ENCODE results near the gene GALNT2.

Gene GALNT2

DNA sequence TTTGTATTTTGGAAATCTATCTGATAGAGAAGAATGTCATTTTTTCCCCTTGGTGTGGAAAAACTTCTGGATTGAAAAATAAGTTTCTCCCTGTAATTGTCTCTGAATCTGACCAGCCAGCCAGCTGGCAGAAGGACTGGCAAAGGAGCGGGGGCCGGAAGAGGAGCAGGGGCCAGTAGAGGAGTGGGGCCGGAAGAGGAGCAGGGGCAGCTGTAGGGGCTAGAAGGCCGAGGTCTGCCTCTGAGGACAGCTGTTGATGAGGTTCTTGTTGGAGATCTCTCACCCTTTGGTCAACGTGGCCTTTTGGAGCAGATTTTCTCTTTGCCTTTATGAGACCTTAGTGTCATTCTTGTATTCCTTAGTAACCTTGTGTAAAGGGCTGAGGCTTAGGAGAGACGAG lies 121.8 kb downstream of the GALNT2 start:
- DNase-seq (ENCODE audit: low spot score) = no peak

DNA sequence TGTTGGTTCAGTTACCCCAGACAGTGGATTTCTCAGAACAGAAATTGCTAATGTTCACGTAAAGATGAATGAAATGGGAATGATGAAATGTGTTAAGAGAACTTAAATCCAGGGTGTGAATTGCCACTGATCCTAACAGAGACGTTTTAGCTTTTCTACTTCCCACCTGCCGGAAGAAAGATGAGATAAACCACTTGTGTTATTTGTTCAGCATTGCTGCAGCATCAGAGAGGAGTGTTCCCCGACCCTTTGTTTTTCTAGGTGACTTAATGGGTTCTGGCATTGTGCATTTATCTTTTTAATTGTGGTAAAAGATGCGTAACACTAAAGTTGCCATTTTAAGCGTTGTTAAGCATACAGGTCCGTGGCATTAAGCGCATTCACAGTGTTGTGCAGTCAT lies 122.3 kb downstream of the GALNT2 start:
- DNase-seq (ENCODE audit: low spot score) = no peak

DNA sequence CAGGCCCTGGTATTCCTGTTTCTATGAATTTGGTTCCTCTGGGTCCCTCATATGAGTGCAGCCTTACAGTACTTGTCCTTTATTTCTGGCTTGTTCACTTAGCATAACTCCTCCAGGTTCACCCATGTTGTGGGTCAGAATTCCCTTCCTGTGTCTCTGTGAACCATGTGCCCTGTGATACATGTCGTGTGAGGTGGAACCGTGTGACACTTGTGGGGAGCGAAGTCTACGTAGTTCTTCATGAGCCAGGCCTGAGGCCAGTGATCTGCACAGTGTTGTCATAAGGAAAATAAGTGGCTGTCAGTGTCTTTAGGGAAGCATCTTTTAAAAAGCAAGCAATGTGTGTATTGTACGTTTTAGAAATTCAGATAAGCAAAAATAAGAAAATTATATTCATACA lies 122.8 kb downstream of the GALNT2 start:
- DNase-seq (ENCODE audit: low spot score) = no peak

DNA sequence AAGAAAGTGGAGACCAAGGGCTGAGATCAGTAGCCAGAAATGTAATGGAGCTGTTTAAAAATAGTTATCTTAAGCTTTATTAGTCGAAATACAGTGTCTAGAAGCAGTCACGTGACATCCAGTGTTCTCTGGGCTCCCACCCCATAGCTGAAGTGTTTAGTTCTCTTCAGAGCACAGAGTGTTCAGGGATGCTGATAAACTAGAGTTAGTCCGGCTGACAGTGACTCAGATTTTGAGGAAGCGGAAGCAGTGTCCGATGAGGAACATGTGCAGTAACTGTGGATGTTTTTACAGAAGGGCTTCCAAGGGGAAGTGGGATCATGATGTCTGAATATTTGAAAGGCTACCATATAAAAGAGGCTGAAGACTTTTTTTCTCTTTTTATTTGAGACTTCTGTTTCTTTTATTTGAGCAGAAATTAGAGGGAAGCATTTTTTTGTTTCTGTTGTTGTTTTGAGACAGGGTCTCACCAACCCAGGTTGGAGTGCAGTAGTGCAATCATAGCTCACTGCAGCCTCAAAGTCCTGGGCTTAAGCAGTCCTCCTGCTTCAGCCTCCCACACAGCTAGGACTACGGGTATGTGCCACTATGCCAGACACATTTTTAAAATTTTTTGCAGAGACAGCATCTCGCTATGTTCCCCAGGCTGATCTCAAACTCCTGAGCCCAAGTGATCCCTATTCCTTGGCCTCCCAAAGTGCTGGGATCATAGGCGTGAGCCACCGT lies 124.2 kb downstream of the GALNT2 start:
- peak; percentile 16 for DNase-seq (ENCODE audit: low spot score)

DNA sequence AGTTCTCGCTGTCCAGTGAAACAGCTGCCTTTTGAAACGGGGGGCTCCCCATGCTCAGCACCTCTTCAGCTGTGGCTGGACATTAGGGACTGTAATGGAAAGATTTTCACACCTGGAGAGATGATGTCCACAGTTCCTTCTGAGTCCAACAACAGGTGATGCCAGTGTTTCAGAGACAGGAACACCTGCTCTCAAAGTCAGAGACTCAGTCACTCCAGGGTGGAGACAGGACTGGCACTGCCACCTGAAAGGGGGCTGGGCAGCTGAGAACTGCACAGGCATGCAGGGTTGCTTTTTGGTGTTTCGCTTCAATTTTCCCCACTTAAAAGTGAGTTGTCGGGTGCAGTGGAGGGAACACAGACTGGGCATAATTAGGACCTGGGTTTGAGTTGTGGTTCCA lies 124.8 kb downstream of the GALNT2 start:
- DNase-seq (ENCODE audit: low spot score) = no peak

DNA sequence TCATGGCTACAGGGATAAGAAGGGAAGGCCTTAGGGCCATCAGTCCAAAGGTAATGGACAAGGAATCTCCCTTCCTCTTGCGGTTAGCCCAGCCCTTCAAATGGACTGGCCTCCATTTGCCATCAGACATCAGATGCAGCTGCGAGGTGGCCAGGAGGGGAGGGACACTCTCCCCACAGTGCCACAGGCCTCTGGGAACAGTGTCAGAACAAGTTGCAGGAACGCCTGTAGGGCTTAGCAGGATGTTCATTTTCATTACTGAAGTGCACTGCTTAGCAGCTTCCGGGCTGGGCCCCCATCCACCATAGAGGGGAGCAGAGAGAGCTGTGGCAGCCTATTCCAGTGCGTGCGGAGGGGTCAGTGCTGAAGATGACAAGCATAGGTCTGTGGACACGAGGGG lies 127.5 kb downstream of the GALNT2 start:
- no peak for DNase-seq (ENCODE audit: low spot score)

DNA sequence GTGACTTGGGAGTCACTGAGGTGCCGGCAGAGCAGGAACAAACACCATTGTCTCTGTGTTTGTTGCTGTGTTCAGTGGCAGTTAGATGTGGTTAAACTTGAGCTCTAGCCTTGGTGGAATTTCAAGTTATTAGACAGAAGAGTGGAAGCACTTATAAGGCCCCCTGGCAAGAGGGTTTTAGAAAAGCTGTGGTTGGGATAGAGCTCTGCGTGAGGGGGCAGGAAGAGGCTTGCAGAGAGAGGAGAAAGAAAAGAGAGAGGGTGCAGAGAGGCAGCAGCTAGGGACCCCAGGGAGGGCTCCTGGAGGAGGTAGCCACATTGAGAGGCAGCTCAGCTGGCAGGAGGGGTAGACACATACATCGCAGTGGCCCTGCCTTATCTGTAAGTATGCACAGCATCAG lies 128.2 kb downstream of the GALNT2 start:
- DNase-seq (ENCODE audit: low spot score) = no peak

DNA sequence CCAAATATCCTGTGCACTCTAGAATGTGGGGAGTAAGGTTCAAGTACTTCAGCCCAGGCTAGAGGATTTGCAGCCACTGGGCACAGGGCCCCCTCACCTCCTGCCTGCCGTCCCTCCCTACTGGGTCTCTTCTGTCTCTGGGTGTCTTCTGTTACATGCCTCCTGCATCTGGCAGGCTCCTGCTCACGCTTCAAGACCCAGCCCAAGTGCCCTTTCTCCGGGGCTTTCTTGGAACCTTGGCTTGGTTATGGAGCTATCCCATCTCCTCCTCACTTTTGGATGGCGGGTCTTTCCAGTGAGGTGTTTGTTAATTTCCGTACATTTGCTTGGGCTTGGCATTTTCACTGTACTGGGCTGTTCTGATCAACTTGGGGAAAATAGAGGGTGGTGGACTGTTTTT lies 129.0 kb downstream of the GALNT2 start:
- DNase-seq (ENCODE audit: low spot score) = no peak

DNA sequence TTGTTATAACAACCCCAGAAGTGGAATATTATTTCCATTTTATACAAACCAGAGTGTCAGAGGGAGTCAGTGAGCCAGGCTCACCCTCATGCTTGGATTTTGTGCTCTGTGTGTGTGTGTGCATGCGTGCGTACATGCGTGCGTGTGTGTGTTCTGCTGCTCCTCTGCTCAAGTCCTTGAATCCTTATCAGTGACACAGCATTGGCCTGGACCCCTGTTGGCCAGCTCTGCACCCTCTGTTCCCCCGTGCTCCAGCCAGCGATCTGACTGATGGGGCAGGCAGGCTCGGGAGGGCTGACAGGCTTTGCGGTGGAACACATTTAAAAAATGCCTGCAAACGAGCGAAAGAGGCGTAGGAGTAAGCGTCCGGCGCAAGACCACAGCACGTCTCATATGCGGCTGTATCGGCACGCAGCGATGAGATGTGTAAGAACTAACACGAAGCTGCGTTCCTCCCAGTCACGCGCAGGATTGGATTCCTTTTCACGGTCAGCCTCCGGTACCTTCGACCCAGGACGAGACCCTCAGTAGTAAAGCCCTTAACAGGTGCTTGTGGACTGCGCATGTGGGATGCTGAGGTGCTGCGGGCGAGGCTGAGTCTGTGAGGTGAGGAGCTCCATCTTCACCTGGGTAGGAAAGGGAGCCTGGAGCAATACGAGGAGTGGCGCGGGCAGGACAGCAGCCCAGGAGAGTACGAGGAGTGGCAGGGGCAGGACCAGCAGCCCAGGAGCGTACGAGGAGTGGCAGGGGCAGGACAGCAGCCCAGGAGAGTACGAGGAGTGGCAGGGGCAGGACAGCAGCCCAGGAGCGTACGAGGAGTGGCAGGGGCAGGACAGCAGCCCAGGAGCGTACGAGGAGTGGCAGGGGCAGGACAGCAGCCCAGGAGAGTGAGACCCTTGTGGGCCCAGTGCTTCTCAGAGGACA lies 130.9 kb downstream of the GALNT2 start:
- no peak for DNase-seq (ENCODE audit: low spot score)

DNA sequence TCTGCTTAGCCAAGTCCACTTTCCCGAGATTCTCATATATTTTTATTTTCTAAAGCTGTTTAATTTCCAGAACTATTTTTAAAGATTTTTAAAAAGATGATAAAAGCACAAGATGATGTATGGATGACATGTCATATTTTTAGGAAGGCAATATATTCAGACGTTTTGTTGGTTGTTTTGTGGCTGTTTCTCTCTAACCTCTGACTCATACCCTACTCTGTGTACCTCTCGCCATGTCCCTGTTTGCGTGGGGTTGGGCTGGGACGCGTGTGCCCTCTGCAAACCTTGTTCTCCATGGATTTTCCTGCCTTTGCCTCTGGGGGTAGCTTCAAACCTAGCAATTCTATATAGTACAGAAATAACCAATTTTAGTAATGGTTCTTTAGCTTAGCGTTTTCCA lies 132.0 kb downstream of the GALNT2 start:
- no peak for DNase-seq (ENCODE audit: low spot score)

DNA sequence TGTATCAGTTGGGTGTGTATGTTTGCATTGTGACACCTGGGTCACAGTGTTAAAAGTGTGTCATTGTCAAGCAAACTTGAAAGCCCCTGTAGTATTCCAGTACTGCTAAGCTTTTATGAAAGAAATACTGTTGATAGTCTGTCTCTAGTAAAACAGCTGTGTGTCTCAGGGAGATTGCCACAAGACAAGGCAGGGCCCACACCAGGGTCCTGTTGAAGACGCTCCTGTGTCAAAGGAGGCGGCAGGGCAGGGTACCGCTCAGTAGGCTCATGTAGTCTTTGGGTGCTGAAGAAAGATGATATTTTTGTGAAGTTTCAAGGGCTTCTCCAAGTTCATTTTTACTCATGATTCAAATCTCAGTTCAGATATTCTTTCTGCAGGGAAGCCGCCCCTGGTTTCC lies 132.5 kb downstream of the GALNT2 start:
- no peak for DNase-seq (ENCODE audit: low spot score)

DNA sequence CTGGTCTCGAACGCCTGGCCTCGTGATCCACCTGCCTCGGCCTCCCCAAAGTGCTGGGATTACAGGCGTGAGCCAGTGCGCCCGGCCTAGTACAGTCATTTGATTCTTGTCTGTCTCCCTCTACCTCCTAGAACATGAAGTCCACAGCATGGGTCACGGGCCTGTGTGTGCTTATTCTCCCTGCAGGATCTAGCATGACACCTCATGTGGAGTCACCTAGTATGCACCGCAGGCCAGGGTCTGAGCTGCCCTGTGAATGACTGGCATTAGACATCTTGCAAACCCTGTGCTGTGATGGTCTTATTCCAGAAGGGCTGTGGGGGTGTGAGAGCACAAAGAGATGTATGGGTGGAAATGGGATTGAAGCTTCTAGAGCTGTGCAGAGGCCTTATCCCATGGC lies 133.2 kb downstream of the GALNT2 start:
- no peak for DNase-seq (ENCODE audit: low spot score)

DNA sequence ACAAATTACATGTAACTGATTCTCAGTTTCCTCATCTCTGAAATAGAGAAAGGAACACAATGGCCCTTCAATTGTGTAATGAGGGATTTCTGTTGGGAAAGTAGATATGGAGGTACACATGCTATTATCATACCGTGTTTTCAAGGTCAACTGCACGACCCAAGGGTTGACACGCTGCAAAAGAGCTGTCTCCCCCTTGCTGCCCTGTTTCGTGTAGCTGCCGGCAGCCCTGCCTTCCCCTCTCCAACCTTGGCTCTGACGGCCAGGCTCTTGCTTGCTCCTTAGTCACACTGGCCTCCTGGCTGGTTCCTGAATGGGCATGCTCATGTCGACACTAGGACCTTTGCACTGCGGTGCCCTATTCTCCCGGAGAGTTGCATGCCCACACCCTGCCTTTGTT lies 134.4 kb downstream of the GALNT2 start:
- no peak for DNase-seq (ENCODE audit: low spot score)

DNA sequence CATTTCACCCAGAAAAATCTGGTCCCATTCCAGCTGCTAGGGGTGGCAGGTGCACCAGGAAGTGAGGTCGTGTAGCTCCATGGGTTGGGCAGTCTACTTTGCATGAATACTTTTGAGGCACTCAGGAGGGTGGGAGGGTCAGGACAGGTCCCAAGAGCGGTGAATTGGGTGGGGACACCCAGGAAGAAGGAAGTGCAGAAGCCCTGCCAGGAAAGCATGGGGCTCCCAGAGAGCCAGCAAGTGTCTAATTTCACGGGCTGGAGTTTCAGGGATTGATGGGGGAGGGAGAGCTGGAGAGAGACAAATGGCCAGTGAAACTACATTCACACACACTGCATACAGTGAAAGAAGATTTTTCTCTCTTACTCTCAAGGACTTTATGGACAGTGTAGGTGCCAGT lies 137.8 kb downstream of the GALNT2 start:
- no peak for DNase-seq (ENCODE audit: low spot score)

DNA sequence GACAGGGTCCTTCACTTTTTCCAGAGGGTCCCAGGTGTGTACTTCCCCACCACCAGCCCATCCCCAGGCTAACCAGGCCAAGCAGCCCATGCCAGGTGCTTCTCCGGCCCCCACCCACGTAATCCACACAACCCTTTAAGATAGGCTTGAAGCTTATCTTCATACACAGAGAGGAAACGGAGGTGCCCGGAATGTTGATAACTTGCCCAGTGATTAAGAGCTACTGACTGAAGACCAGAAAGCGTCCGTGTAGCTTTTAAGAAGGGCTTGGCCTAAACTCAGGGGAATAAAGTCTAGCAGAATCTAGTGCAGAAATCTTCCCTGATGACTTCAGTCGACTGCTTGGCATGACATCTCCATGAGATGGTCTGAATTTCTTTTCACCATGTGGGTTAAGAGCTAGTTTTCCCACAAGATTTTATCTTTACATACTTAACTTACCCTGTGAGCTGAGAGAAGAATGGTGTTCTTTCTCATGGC lies 138.7 kb downstream of the GALNT2 start:
- DNase-seq (ENCODE audit: low spot score) = no peak

DNA sequence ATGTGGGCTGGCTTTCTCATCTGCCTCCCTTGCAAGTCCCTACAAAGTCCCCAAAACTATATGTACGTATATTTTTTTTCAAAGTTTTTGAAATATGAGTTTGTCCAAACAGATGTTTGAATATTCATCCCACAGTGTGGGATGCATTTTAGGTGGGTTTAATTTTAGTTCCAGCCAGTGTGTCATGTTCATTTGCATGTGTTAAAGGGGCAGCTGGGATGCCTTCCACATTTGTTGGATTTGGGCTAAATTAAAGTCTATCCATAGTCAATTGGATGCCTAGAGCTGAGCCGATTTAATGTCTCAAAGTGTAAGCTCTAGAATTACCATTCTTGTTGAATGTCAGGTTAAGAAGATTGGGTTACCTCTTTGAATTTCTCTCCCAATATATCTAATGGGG lies 139.2 kb downstream of the GALNT2 start:
- DNase-seq (ENCODE audit: low spot score) = no peak

DNA sequence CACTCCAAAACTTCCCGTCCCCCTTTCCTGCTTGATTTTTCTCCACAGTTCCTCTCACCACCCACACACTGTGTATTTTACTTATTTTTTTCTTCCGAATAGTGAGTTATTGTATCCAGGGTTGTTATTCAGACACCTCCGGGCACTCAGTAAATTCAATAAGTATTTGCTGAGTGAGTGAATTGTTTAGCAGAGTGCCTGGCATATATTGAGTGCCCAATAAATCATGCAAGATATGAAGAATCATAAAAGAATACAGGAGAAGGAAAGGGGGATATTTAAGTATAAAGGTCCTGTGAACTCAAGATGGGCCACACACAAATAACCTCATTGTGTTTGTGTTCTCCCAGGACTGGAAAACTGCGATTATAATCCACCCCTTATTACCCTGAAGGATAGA lies 139.9 kb downstream of the GALNT2 start:
- DNase-seq (ENCODE audit: low spot score) = no peak

DNA sequence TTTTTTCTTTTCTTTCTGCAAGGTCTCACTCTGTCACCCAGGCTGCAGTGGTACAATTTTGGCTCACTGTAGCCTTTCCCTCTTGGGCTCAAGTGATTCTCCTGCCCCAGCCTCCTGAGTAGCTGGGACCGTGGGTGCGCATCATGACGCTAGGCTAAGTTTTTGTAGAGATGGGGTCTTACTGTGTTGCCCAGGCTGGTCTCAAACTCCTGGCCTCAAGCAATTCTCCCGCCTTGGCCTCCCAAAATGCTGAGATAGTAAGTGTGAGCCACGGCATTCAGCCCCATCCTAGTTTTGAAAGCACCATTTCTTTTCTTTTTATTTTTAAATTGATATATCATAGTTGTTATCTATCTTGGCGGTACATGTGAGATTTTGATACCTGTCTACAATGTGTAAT lies 140.6 kb downstream of the GALNT2 start:
- DNase-seq (ENCODE audit: low spot score) = no peak

DNA sequence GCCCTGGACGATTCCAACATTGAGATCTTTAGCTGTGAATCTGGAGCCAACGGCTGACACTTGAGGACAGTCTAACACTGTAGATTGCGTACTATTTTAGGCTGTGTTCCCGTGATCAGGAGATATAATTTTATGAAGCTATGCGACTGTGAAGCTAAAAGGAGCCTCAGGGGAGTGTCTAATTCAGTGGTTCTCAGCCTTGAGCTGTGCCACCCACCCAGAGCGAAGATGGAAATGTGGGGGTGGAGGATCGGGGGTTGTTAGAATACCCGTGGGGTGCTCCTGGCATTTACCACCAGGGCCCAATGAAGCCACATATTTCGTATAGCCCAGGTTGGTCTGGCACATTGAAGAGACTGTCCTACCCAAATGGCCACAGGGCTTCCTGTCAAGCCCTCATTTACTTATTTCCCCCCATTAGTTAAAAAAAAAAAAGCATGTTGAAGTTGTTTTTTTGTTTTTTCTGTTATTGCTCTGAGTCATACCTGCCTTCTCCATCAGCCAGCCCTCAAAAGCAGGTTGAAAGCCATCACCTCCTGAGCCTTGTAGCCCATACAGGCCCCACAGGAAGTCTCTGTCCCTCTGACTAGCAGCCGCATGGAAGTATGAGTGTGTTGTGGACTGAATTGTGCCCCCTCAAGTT lies 141.7 kb downstream of the GALNT2 start:
- no peak for DNase-seq (ENCODE audit: low spot score)

DNA sequence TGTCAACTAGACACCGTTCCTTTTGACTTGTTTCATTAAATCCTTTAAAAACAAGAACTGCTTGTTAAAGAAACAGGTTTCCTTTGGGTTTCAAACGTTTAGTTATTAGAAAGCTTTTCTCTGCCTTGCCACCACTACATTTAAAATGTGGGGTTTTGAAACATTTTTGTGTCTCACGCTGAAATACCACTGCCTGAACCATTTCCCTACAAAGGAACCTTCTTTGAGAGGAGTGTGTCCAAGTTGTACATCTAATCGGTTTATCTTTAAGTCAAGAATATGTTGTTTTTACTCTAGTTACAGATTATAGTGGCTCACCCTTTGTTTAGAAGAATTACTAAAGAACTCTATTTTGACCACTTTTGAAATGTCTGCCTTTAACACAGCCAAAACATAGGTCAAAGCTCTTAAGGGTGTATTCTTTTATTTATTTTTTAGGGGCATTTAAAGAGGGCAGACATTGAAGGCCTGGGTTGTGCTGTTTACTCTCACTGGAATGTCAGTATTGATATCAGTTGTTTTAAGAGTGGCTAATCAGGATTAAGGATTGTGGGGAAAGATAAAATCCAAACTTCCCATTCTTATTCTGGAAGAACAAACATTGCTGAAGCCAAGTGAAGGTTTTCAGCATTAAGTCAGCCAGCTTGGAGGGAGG lies 143.4 kb downstream of the GALNT2 start:
- no peak for DNase-seq (ENCODE audit: low spot score)

DNA sequence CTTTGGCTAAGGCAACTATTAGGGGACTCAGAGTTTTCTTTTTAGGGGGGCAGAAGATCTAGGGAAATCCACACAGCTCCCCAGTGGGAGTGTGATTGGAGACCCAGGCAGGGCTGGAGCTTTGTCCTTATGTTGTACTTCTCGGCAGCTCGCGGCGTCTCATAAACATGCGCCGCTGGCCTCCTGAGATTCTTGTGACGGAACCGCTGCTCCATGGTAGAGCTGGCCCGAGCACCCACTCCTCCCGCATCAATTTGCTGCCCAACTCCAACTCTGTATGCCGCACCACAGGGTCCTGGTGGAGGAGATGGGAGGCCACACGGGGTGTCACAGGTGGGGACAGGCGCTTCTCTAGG lies 143.9 kb downstream of the GALNT2 start:
- no peak for DNase-seq (ENCODE audit: low spot score)

DNA sequence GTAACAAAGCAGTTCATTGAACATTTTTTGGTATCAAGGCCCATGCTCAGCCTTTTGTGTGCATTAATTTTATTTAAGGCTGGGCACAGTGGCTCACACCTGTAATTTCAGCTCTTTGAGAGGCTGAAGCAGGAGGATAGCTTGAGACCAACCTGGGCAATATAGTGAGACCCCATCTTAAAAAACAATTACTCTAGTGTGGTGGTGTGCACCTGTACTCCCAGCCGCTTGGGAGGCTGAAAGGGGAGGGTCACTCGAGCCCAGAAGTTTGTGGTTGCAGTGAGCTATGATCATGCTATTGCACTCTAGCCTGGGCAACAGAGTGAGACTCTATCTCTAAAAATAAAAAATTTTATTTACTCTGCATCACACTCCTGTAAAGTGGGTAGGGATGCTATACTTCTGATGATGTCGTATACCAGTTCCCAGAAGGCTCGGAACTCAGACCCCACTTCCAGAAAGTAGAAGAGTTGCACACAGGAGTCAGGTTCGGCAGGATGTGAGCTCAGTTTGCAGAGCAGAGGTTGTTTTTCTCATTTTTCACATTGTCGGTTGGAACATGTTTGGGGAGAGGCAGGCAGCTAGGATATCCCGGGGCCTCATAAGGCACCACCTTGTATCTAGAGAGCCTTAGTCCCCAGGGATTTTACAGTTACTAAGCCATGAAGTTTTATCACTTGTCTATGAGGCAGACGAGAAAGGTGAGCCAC lies 144.6 kb downstream of the GALNT2 start:
- no peak for DNase-seq (ENCODE audit: low spot score)

All from CD4-positive, alpha-beta T cell treated with Interleukin-15 for 4 hours (primary cell).